H9 (cell line): ENCODE results near the gene PKD1. TPM values are rescaled to one million over a fixed set of nuclear protein-coding genes. Genes with fewer than 3 reads are reported as not detected.

Source experiments
- DNase-seq: peaks from one replicate; pipeline ENCODE4 v3.0.0-alpha.2; 2017
- H2AFZ ChIP-seq: one replicate; pipeline ENCODE4 v1.6.1; 2013; ENCODE audit warnings: mild to moderate bottlenecking, low read length, control low read depth, moderate library complexity
- H2AK5ac ChIP-seq: 2 replicates; pipeline ENCODE4 v1.6.1; 2013; ENCODE audit warnings: low read length, control low read depth, mixed read lengths; ENCODE audit not compliant: insufficient read length
- H2BK120ac ChIP-seq: one replicate; pipeline ENCODE4 v1.6.1; 2013; ENCODE audit warnings: low read depth, mild to moderate bottlenecking, low read length, control low read depth, inconsistent platforms; ENCODE audit not compliant: poor library complexity, severe bottlenecking
- H2BK12ac ChIP-seq: 2 replicates; pipeline ENCODE4 v1.6.1; 2013; ENCODE audit warnings: low read length, control low read depth, mixed read lengths, low read depth; ENCODE audit not compliant: insufficient read length
- H2BK15ac ChIP-seq: 2 replicates; pipeline ENCODE4 v1.6.1; 2013; ENCODE audit warnings: low read depth, low read length, control low read depth
- H2BK20ac ChIP-seq: one replicate; pipeline ENCODE4 v1.6.1; 2013; ENCODE audit warnings: low read depth, mild to moderate bottlenecking, low read length, control low read depth, inconsistent platforms; ENCODE audit not compliant: poor library complexity, severe bottlenecking
- H2BK5ac ChIP-seq: 2 replicates; pipeline ENCODE4 v1.6.1; 2013; ENCODE audit warnings: low read length, control low read depth, mixed read lengths; ENCODE audit not compliant: insufficient read length
- H3K14ac ChIP-seq: 2 replicates; pipeline ENCODE4 v1.6.1; 2013; ENCODE audit warnings: low read length, control low read depth; ENCODE audit not compliant: insufficient read depth
- H3K18ac ChIP-seq: 2 replicates; pipeline ENCODE4 v1.6.1; 2013; ENCODE audit warnings: low read depth, mild to moderate bottlenecking, mixed read lengths, low read length, control low read depth; ENCODE audit not compliant: insufficient read length
- H3K23ac ChIP-seq: 2 replicates; pipeline ENCODE4 v1.6.1; 2013; ENCODE audit warnings: low read length, control low read depth, mixed read lengths, low read depth; ENCODE audit not compliant: insufficient read length
- H3K23me2 ChIP-seq: 2 replicates; pipeline ENCODE4 v1.6.1; 2013; ENCODE audit warnings: low read depth, mild to moderate bottlenecking, mixed read lengths, low read length, control low read depth; ENCODE audit not compliant: insufficient read length, poor library complexity, severe bottlenecking
- H3K27ac ChIP-seq: 2 replicates; pipeline ENCODE4 v1.5.1; 2013; ENCODE audit warnings: low read length, control low read depth, mixed read lengths, low read depth; ENCODE audit not compliant: insufficient read length
- H3K27me3 ChIP-seq: 2 replicates; pipeline ENCODE4 v1.6.1; 2013; ENCODE audit warnings: low read length, control low read depth, inconsistent platforms; ENCODE audit not compliant: insufficient read depth
- H3K4ac ChIP-seq: 2 replicates; pipeline ENCODE4 v1.6.1; 2013; ENCODE audit warnings: low read depth, mild to moderate bottlenecking, control low read depth, inconsistent platforms, low read length, moderate library complexity
- H3K4me1 ChIP-seq: 2 replicates; pipeline ENCODE4 v1.6.1; 2013; ENCODE audit warnings: low read length, control low read depth, inconsistent platforms; ENCODE audit not compliant: insufficient read depth
- H3K4me2 ChIP-seq: 2 replicates; pipeline ENCODE4 v1.6.1; 2013; ENCODE audit warnings: low read length, control low read depth, mixed read lengths; ENCODE audit not compliant: insufficient read length, insufficient read depth
- H3K56ac ChIP-seq: 2 replicates; pipeline ENCODE4 v1.6.1; 2013; ENCODE audit warnings: low read depth, mild to moderate bottlenecking, mixed read lengths, low read length, control low read depth; ENCODE audit not compliant: insufficient read length
- H3K79me1 ChIP-seq: 2 replicates; pipeline ENCODE4 v1.6.1; 2013; ENCODE audit warnings: low read depth, mild to moderate bottlenecking, moderate library complexity, low read length, control low read depth, inconsistent platforms; ENCODE audit not compliant: insufficient read depth, poor library complexity, severe bottlenecking
- H3K79me2 ChIP-seq: 2 replicates; pipeline ENCODE4 v1.6.1; 2013; ENCODE audit warnings: low read length, control low read depth, inconsistent platforms; ENCODE audit not compliant: insufficient read depth
- H3K9ac ChIP-seq: 2 replicates; pipeline ENCODE4 v1.6.1; 2013; ENCODE audit warnings: low read length, control low read depth, mixed read lengths; ENCODE audit not compliant: insufficient read length; ENCODE audit errors: extremely low read depth
- H3K9me3 ChIP-seq: one replicate; pipeline ENCODE4 v1.6.1; 2013; ENCODE audit warnings: low read depth, low read length, inconsistent platforms; ENCODE audit not compliant: control insufficient read depth
- H3T11ph ChIP-seq: one replicate; pipeline ENCODE4 v1.6.1; 2013; ENCODE audit warnings: mild to moderate bottlenecking, low read length, control low read depth, inconsistent platforms
- H4K20me1 ChIP-seq: one replicate; pipeline ENCODE4 v1.6.1; 2013; ENCODE audit not compliant: control insufficient read depth, insufficient read length, insufficient read depth
- H4K5ac ChIP-seq: 2 replicates; pipeline ENCODE4 v1.6.1; 2013; ENCODE audit warnings: low read depth, mild to moderate bottlenecking, mixed read lengths, low read length, control low read depth; ENCODE audit not compliant: insufficient read length
- H4K8ac ChIP-seq: replicated peaks from 2 replicates; pipeline ENCODE4 v1.6.1; 2013; ENCODE audit warnings: low read length, control low read depth, mixed read lengths, low read depth; ENCODE audit not compliant: insufficient read length
- H4K91ac ChIP-seq: 2 replicates; pipeline ENCODE4 v1.6.1; 2013; ENCODE audit warnings: low read depth, mild to moderate bottlenecking, moderate library complexity, mixed read lengths, low read length, control low read depth; ENCODE audit not compliant: insufficient read length
- H3K27ac Mint-ChIP-seq, 3 experiments: 2 replicates in 2 of 3; 3 replicates in 1 of 3; pipeline ENCODE4 v1.8.0; 2020 to 2021; ENCODE audit warnings: mixed read lengths in 3 of 3, mild to moderate bottlenecking in 1 of 3, moderate library complexity in 1 of 3
- H3K27me3 Mint-ChIP-seq: 2 replicates; pipeline ENCODE4 v1.8.0; 2021; ENCODE audit warnings: low read depth, mild to moderate bottlenecking, moderate library complexity, mixed read lengths
- H3K36me3 Mint-ChIP-seq, 3 experiments: 2 replicates in 2 of 3; 3 replicates in 1 of 3; pipeline ENCODE4 v1.8.0; 2020 to 2021; ENCODE audit warnings: low read depth in 3 of 3, mixed read lengths in 3 of 3; ENCODE audit not compliant: insufficient read depth in 1 of 3
- H3K4me1 Mint-ChIP-seq, 2 experiments: 2 replicates each; pipeline ENCODE4 v1.8.0; 2020; ENCODE audit warnings: mixed read lengths in 2 of 2
- H3K4me3 Mint-ChIP-seq, 2 experiments: 2 replicates in 1 of 2; 3 replicates in 1 of 2; pipeline ENCODE4 v1.8.0; 2020 to 2021; ENCODE audit warnings: mild to moderate bottlenecking in 2 of 2, mixed read lengths in 2 of 2, moderate library complexity in 1 of 2
- H3K9me3 Mint-ChIP-seq, 2 experiments: 2 replicates in 1 of 2; 3 replicates in 1 of 2; pipeline ENCODE4 v1.8.0; 2020; ENCODE audit warnings: mild to moderate bottlenecking in 2 of 2, mixed read lengths in 2 of 2, moderate library complexity in 1 of 2
- CTCF ChIP-seq: fragments of 200-600 bp; sonication (generic); conservative IDR thresholded peaks from 3 replicates; pipeline ENCODE4 v1.8.0; 2021; ENCODE audit warnings: antibody characterized with exemption, mild to moderate bottlenecking
- WGBS: extraction: QIAGEN DNeasy Blood & Tissue Kit; methylation state at CpG from one replicate; pipeline ENCODE4 v1.1.7; 2013; ENCODE audit warnings: missing lambda C conversion rate, low lambda C conversion rate, mixed read lengths; ENCODE audit not compliant: insufficient read length; ENCODE audit errors: extremely low coverage; 5-methylcytosine and 5-hydroxymethylcytosine counted together
- total RNA-seq: library from RNA; stranded (reverse); gene quantifications from 2 replicates; pipeline ENCODE4 v1.2.1, GENCODE V29; 2021

Gene PKD1
- total RNA-seq, 1 experiment from 2014 or later: 88.0 TPM

GRCh38 chr16:2166263-2167067 is 30.8 kb upstream of the PKD1 start:
- Mint-ChIP-seq H3K36me3 (peaks cover 9 to 31% (median 31%) of the 10 kb centered on the region in 3 experiments), H3K27me3 (no peaks in the 10 kb centered on the region), H3K4me3 (no peak overlapping the region), H3K4me1 (no peaks in the 10 kb centered on the region), H3K27ac (peak overlapping the region in 2 of 3 experiments; percentile 49 to 52; a peak in 2 of 7 replicates), H3K9me3 (no peaks in the 10 kb centered on the region)
- H2BK12ac ChIP-seq: no peak overlapping the region
- no peak overlapping the region for H3T11ph ChIP-seq
- H2AFZ ChIP-seq: no peak overlapping the region
- H2BK15ac ChIP-seq: no peak overlapping the region; the same call in 1 of the 2 replicates
- H3K79me2 ChIP-seq: peaks cover 8% of the 10 kb centered on the region; the same call in 1 of the 2 replicates
- H2AK5ac ChIP-seq: no peak overlapping the region
- no peak overlapping the region for H2BK120ac ChIP-seq
- H3K23ac ChIP-seq: no peak overlapping the region
- no peak overlapping the region for H3K18ac ChIP-seq
- no peaks in the 10 kb centered on the region for H3K9me3 ChIP-seq
- no peak overlapping the region for H3K27ac ChIP-seq
- H2BK20ac ChIP-seq: no peak overlapping the region
- H3K9ac ChIP-seq: no peak overlapping the region
- no peak overlapping the region for H3K56ac ChIP-seq
- H3K4ac ChIP-seq: no peak overlapping the region
- no peak overlapping the region for H3K14ac ChIP-seq
- no peaks in the 10 kb centered on the region for H3K79me1 ChIP-seq
- H3K23me2 ChIP-seq: no peaks in the 10 kb centered on the region
- no peaks in the 10 kb centered on the region for H3K27me3 ChIP-seq
- no peak overlapping the region for H4K91ac ChIP-seq
- H3K4me2 ChIP-seq: no peak overlapping the region
- H4K20me1 ChIP-seq: peaks cover 2% of the 10 kb centered on the region
- H4K8ac ChIP-seq: no peak overlapping the region
- H3K4me1 ChIP-seq: no peaks in the 10 kb centered on the region
- DNase-seq: no peak
- no CpG with 5 or more reads among the region's 17 CpGs for WGBS
- no peak overlapping the region for H2BK5ac ChIP-seq
- no peak for TF ChIP-seq CTCF
- no peak overlapping the region for H4K5ac ChIP-seq
